ENCODE data around the gene ELOA. TPM values are rescaled to one million over a fixed set of nuclear protein-coding genes. Genes with fewer than 3 reads are reported as not detected.
A peak's percentile ranks its signal among the peaks of the same experiment; 100 is the strongest.

ELOA gene
- total RNA-seq, 1 experiment from 2014 or later: 32.4 TPM

DNA sequence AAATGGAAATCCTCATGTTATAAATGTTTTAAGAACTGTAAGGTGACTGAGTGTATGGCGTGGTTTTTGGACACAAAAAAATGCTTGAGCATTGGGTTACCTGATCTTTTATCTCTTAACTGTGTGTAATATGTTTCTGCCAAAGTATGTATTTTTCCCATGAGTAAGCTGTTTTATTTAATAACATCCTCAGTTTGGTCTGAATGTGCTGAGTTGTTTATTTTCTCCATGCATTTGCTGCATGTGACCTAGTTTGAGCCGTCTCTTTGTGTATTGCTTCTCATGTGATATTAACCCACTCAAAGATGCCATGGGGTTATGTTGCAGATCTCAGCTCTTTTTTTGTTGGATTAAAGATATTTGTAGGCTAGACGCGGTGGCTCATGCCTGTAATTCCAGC, 41.6 kb downstream of the ELOA start:
- DNase-seq: no peak
- H3K4me1 Mint-ChIP-seq (ENCODE audit: low read depth, unreplicated experiment): peaks cover 16% of the 10 kb centered on the region
- no TSS peak for BruUV-seq (replicated peaks)
- no peaks in the 10 kb centered on the region for H3K27me3 Mint-ChIP-seq (ENCODE audit: unreplicated experiment)
- intact Hi-C loops (cut with micrococcal nuclease; ENCODE audit: unreplicated experiment): no loop called here
- peaks cover 34% of the 10 kb centered on the region for H3K36me3 Mint-ChIP-seq (ENCODE audit: insufficient read depth, unreplicated experiment)
- TF ChIP-seq, protein P1, sequence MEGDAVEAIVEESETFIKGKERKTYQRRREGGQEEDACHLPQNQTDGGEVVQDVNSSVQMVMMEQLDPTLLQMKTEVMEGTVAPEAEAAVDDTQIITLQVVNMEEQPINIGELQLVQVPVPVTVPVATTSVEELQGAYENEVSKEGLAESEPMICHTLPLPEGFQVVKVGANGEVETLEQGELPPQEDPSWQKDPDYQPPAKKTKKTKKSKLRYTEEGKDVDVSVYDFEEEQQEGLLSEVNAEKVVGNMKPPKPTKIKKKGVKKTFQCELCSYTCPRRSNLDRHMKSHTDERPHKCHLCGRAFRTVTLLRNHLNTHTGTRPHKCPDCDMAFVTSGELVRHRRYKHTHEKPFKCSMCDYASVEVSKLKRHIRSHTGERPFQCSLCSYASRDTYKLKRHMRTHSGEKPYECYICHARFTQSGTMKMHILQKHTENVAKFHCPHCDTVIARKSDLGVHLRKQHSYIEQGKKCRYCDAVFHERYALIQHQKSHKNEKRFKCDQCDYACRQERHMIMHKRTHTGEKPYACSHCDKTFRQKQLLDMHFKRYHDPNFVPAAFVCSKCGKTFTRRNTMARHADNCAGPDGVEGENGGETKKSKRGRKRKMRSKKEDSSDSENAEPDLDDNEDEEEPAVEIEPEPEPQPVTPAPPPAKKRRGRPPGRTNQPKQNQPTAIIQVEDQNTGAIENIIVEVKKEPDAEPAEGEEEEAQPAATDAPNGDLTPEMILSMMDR (IDR thresholded peaks at IDR 0.05; ENCODE audit: unreplicated experiment): no peak
- no peak overlapping the region for H3K27ac Mint-ChIP-seq (ENCODE audit: unreplicated experiment)
- no peaks in the 10 kb centered on the region for H3K9me3 Mint-ChIP-seq (ENCODE audit: low read depth, unreplicated experiment)
- CTCF ChIA-PET: no interaction called here
- H3K4me3 Mint-ChIP-seq (ENCODE audit: low read depth, unreplicated experiment): no peak overlapping the region

DNA sequence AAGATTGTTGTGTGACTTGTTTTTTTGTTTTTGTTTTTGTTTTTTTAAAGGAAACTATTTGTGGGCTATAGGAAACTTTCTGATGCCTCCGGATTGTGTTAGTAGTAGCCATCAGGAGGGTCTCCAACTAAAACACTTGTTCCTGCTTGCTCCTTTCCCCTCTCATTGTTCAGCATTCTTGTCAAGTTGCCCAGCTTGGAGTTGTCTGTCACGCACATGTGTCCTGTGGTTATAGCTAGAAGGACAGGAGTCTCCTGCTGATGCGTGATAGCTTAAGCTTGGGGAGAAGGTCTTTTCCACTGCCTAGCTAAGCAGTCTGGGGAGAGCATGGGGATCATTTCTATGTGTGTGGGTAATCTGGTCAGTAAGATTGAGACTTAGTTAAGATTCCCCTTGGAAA, 44.4 kb downstream of the ELOA start:
- BruUV-seq (replicated peaks): TSS peak; percentile 17
- CTCF ChIA-PET: no interaction called here
- intact Hi-C loops (cut with micrococcal nuclease; ENCODE audit: unreplicated experiment): no loop called here
- Mint-ChIP-seq H3K4me1 (ENCODE audit: low read depth, unreplicated experiment) (peaks cover 26% of the 10 kb centered on the region), H3K36me3 (ENCODE audit: insufficient read depth, unreplicated experiment) (peaks cover 61% of the 10 kb centered on the region), H3K4me3 (ENCODE audit: low read depth, unreplicated experiment) (no peak overlapping the region), H3K27ac (ENCODE audit: unreplicated experiment) (no peak overlapping the region), H3K27me3 (ENCODE audit: unreplicated experiment) (no peaks in the 10 kb centered on the region), H3K9me3 (ENCODE audit: low read depth, unreplicated experiment) (no peaks in the 10 kb centered on the region)
- DNase-seq: no peak
- TF ChIP-seq, protein P1 (IDR thresholded peaks at IDR 0.05; ENCODE audit: unreplicated experiment): no peak

DNA sequence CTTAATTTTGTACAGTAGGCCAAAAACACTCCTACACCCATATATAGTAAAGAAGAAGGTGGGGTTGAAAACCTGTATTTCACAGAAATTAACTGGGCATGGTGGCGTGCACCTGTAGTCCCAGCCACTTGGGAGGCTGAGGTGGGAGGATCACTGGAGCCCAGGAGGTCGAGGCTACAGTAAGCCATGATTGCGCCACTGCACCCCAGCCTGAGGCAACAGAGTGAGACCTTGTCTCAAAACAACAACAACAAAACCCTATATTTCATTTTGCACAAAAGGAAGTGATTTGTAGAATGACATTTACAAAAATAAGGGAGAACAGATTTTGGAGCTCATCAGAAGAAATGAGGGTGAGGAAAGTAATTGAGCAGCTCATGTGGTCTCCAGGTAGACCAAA, 45.4 kb downstream of the ELOA start:
- Mint-ChIP-seq H3K27ac (ENCODE audit: unreplicated experiment) (peak overlapping the region; percentile 70), H3K36me3 (ENCODE audit: insufficient read depth, unreplicated experiment) (peaks cover 70% of the 10 kb centered on the region), H3K27me3 (ENCODE audit: unreplicated experiment) (no peaks in the 10 kb centered on the region), H3K4me1 (ENCODE audit: low read depth, unreplicated experiment) (peaks cover 26% of the 10 kb centered on the region), H3K4me3 (ENCODE audit: low read depth, unreplicated experiment) (no peak overlapping the region), H3K9me3 (ENCODE audit: low read depth, unreplicated experiment) (no peaks in the 10 kb centered on the region)
- intact Hi-C loops (cut with micrococcal nuclease; ENCODE audit: unreplicated experiment): no loop called here
- no peak for DNase-seq
- TF ChIP-seq, protein P1 (IDR thresholded peaks at IDR 0.05; ENCODE audit: unreplicated experiment): no peak
- BruUV-seq (replicated peaks): no TSS peak
- CTCF ChIA-PET: no interaction called here

DNA sequence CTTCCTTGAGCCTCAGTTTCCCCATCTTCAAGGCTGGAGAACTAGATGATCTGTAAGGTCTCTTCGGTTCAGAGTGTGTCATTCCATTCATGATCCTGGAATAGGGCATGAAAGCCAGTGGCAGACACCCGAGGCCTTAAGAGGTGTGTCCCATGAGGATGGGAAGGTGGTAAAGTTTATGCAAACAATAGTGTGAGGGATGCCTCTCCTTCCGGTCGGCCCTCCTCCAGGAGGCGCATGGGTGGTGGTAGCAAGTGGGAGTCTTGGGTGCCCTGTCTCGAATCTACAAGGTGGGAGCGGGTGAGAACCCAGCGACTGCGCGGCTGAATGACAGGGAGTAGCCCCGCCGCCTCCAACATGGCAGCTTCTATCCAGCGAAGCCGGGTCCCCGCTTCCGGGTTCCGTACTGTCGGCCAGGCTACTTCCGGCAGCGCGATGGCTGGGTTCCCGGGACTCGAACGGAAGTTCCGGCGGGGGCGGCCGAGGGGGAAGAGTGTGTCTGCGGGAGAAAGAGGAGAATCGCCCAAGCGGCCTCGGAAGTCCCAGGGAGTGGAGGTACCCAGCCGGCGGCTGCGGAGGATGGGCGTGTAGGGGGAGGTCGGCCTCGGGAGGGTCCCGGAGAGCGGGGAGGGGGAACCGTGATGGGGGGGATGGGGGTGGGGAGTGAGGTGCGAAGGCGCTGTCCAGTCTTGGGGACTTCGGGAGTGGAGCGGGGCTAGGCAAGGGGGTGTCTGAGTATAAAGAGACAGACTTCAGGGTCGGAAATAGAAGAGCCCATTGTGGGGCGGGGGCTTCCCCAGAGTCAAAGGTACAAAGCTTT, 47.6 kb downstream of the ELOA start, which contains the start of gene LYPLA2:
TSS of gene LYPLA2 (plus strand) at position 450 of the 820 bp plus-strand sequence. CDS start 1,538 bp downstream, outside the sequence.
- Mint-ChIP-seq H3K27ac (ENCODE audit: unreplicated experiment) (peak within 1 kb of the TSS; percentile 96), H3K4me1 (ENCODE audit: low read depth, unreplicated experiment) (peaks cover 26% of the 10 kb centered on the region), H3K27me3 (ENCODE audit: unreplicated experiment) (no peaks in the 10 kb centered on the region), H3K9me3 (ENCODE audit: low read depth, unreplicated experiment) (no peaks in the 10 kb centered on the region), H3K4me3 (ENCODE audit: low read depth, unreplicated experiment) (peak within 1 kb of the TSS; percentile 99), H3K36me3 (ENCODE audit: insufficient read depth, unreplicated experiment) (peaks cover 88% of the 10 kb centered on the region)
- DNase-seq: peak; percentile 89
- intact Hi-C loops (cut with micrococcal nuclease; ENCODE audit: unreplicated experiment): no loop called here
- TF ChIP-seq, protein P1 (IDR thresholded peaks at IDR 0.05; ENCODE audit: unreplicated experiment): no peak
- CTCF ChIA-PET: interaction anchor here (0.6 to 1.4 kb wide), 3 partner anchors 9 to 126 kb away, joined by 3 to 4 read pairs (median 3); no protein-coding TSS in a partner anchor
- no TSS peak for BruUV-seq (replicated peaks)

All from Calu3 (cell line).